ENCODE data around the gene GLI3.

The GLI3 gene

GRCh38 chr7:42102301-42102700 lies 134.7 kb downstream of the GLI3 start:
- no peak overlapping the region for H3K27ac ChIP-seq (ENCODE audit: low read length)
- no peak overlapping the region for H3K4me3 ChIP-seq (ENCODE audit: low read length)
- H2AFZ ChIP-seq (ENCODE audit: low read length) = no peak overlapping the region
- H3K9ac ChIP-seq (ENCODE audit: low read length) = no peak overlapping the region
- no peaks in the 10 kb centered on the region for H3K36me3 ChIP-seq (replicated peaks; ENCODE audit: insufficient read depth, low read length)
- H3F3A ChIP-seq (ENCODE audit: insufficient read depth, low read length) = no peaks in the 10 kb centered on the region
- H3K27me3 ChIP-seq (replicated peaks; ENCODE audit: insufficient read depth, low read length) = no peaks in the 10 kb centered on the region
- no peaks in the 10 kb centered on the region for H3K9me3 ChIP-seq (replicated peaks; ENCODE audit: insufficient read depth, low read length)
- H3K4me1 ChIP-seq (ENCODE audit: low read length) = no peaks in the 10 kb centered on the region
- H3K9me2 ChIP-seq (replicated peaks; ENCODE audit: insufficient read depth, low read length) = no peaks in the 10 kb centered on the region
- no peak overlapping the region for H3K4me2 ChIP-seq (ENCODE audit: low read depth, low read length)
- no peaks in the 10 kb centered on the region for H3K79me2 ChIP-seq (ENCODE audit: low read length)
- DNase-seq = no peak
- no peaks in the 10 kb centered on the region for H4K20me1 ChIP-seq (ENCODE audit: insufficient read depth, low read length)
- TF ChIP-seq CTCF (IDR thresholded peaks at IDR 0.05; ENCODE audit: low read length) (no peak), EZH2phosphoT487 (IDR thresholded peaks at IDR 0.05; ENCODE audit: low read length) (no peak)

GRCh38 chr7:42100156-42100508 lies 136.9 kb downstream of the GLI3 start:
- no peaks in the 10 kb centered on the region for H3K27me3 ChIP-seq (replicated peaks; ENCODE audit: insufficient read depth, low read length)
- no peak for DNase-seq

GRCh38 chr7:42099470-42100155 lies 137.4 kb downstream of the GLI3 start:
- no peaks in the 10 kb centered on the region for H3K36me3 ChIP-seq (replicated peaks; ENCODE audit: insufficient read depth, low read length)
- H3K4me1 ChIP-seq (ENCODE audit: low read length) = no peaks in the 10 kb centered on the region
- H3K27ac ChIP-seq (ENCODE audit: low read length) = no peak overlapping the region

More at GRCh38 chr7:42100156-42100508, 136.9 kb downstream of the GLI3 start:
- H2AFZ ChIP-seq (ENCODE audit: low read length) = no peak overlapping the region
- H3K4me2 ChIP-seq (ENCODE audit: low read depth, low read length) = no peak overlapping the region
- no peak overlapping the region for H3K9ac ChIP-seq (ENCODE audit: low read length)
- H3K4me3 ChIP-seq (ENCODE audit: low read length) = no peak overlapping the region
- H3K9me3 ChIP-seq (replicated peaks; ENCODE audit: insufficient read depth, low read length) = no peaks in the 10 kb centered on the region
- no peaks in the 10 kb centered on the region for H4K20me1 ChIP-seq (ENCODE audit: insufficient read depth, low read length)
- no peaks in the 10 kb centered on the region for H3K4me1 ChIP-seq (ENCODE audit: low read length)
- TF ChIP-seq EZH2phosphoT487 (IDR thresholded peaks at IDR 0.05; ENCODE audit: low read length) = no peak
- no peak for TF ChIP-seq EZH2 (optimal IDR thresholded peaks at IDR 0.05; ENCODE audit: low read depth, low read length)
- TF ChIP-seq CTCF (IDR thresholded peaks at IDR 0.05; ENCODE audit: low read length) = no peak
- no peaks in the 10 kb centered on the region for H3F3A ChIP-seq (ENCODE audit: insufficient read depth, low read length)
- no peaks in the 10 kb centered on the region for H3K9me2 ChIP-seq (replicated peaks; ENCODE audit: insufficient read depth, low read length)
- no peaks in the 10 kb centered on the region for H3K79me2 ChIP-seq (ENCODE audit: low read length)
- H3K36me3 ChIP-seq (replicated peaks; ENCODE audit: insufficient read depth, low read length) = no peaks in the 10 kb centered on the region
- H3K27ac ChIP-seq (ENCODE audit: low read length) = no peak overlapping the region

More at GRCh38 chr7:42099470-42100155, 137.4 kb downstream of the GLI3 start:
- H3K79me2 ChIP-seq (ENCODE audit: low read length) = no peaks in the 10 kb centered on the region
- no peaks in the 10 kb centered on the region for H4K20me1 ChIP-seq (ENCODE audit: insufficient read depth, low read length)
- TF ChIP-seq CTCF (IDR thresholded peaks at IDR 0.05; ENCODE audit: low read length) = no peak
- no peak for TF ChIP-seq EZH2 (optimal IDR thresholded peaks at IDR 0.05; ENCODE audit: low read depth, low read length)
- TF ChIP-seq EZH2phosphoT487 (IDR thresholded peaks at IDR 0.05; ENCODE audit: low read length) = no peak
- H3K4me2 ChIP-seq (ENCODE audit: low read depth, low read length) = no peak overlapping the region
- no peak overlapping the region for H3K4me3 ChIP-seq (ENCODE audit: low read length)
- H3K9me3 ChIP-seq (replicated peaks; ENCODE audit: insufficient read depth, low read length) = no peaks in the 10 kb centered on the region
- H3K9me2 ChIP-seq (replicated peaks; ENCODE audit: insufficient read depth, low read length) = no peaks in the 10 kb centered on the region
- no peak for DNase-seq
- H2AFZ ChIP-seq (ENCODE audit: low read length) = no peak overlapping the region
- no peaks in the 10 kb centered on the region for H3F3A ChIP-seq (ENCODE audit: insufficient read depth, low read length)
- H3K27me3 ChIP-seq (replicated peaks; ENCODE audit: insufficient read depth, low read length) = no peaks in the 10 kb centered on the region
- no peak overlapping the region for H3K9ac ChIP-seq (ENCODE audit: low read length)
